Tracheal epithelial cell (primary cell): ENCODE results near the gene CSRP2. TPM values are rescaled to one million over a fixed set of nuclear protein-coding genes. Genes with fewer than 3 reads are reported as not detected.

ENCODE experiments used
- total RNA-seq: library from RNA; depleted of rRNA; stranded (reverse); fragments of >200 nt; gene quantifications from 2 replicates; pipeline ENCODE4 v1.2.1, GENCODE V29; 2014

CSRP2 gene
- 12.1 and 50.8 TPM in 2 replicates for total RNA-seq

GRCh38 chr12:76878899-76879709, at the start of gene CSRP2:
Gene CSRP2 (minus strand): TSS chr12:76879019. CDS start chr12:76866260, 12,759 bp downstream.

Other genes with a start within 250 kb of the CSRP2 start
- 15.3 and 26.7 TPM in 2 replicates for gene ZDHHC17, start 114.9 kb downstream of the CSRP2 start, total RNA-seq
- gene E2F7, start 186.6 kb upstream of the CSRP2 start, total RNA-seq: 2.6 and 7.0 TPM in 2 replicates